ENCODE measurements around the gene NRG2. TPM values are rescaled to one million over a fixed set of nuclear protein-coding genes. Genes with fewer than 3 reads are reported as not detected.

Gene NRG2
- total and polyA plus RNA-seq, 2 of the 4 experiments (the other 2 are of a cell fraction): 0.18 TPM; not detected in 1

DNA sequence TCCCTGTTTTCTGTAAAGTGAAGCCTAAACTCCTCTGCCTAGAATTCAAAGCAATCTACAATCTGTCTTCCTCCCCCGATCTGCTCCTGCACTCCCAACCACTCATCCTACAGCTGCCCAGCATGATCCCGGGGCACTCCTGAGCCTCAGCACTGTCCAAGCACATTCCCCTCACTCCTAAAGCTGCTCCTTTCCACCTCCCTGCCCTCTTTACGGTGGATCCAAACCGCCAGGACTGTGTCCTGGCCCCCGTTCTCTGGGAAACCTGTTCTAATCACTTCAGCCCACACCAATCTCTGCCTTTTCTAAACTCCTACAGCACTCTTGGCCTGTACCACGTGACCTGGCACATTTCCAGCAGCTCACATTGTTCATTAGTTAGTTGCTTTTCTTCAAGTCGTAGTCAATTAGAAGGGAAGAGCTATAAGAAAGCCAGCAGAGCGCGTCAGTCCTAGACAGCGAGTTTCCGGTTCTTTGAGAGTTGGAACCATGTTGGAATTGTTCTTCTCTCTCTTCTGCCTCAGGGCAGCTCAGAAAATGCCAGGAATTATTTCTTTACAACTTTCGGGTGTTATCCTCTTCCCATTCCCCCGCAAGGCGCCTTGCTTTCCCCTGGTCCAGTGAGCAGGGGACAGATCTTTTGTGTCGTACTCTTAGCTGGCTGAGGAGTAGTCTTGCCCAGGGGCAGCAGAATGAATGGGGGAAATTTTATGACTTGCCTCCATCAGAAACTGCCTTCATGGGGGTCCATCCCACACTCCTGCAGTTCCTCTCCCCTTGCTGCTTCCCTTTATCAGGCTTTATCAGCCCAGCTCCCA lies 60.7 kb downstream of the NRG2 start:
- no peak for ATAC-seq (ENCODE audit: low read depth)
- ChIA-PET POLR2A (ENCODE audit: unreplicated experiment) (no interaction called here), CTCF (interaction anchor here (0.7 to 1.0 kb wide), 2 partner anchors 13 to 151 kb away, joined by 3 to 4 read pairs; no protein-coding TSS in a partner anchor)
- Histone ChIP-seq H3K36me3 (ENCODE audit: control insufficient read depth, insufficient read depth, low read length) (no peaks in the 10 kb centered on the region), H4K8ac (ENCODE audit: low read depth in 2 of 2, low read length in 2 of 2) (no peak overlapping the region), H2BK15ac (ENCODE audit: low read depth, low read length) (no peak overlapping the region), H3K14ac (replicated peaks; ENCODE audit: low read depth, low read length) (no peak overlapping the region), H2BK20ac (ENCODE audit: low read depth, low read length) (no peak overlapping the region), H3K56ac (ENCODE audit: extremely low read depth, insufficient read depth, low read length) (no peak overlapping the region), H3K18ac (ENCODE audit: low read depth, low read length) (no peak overlapping the region), H3K79me1 (ENCODE audit: low read depth in 1 of 2, low read length in 2 of 2) (no peaks in the 10 kb centered on the region; a peak in 1 of 4 replicates), H3K27ac (ENCODE audit: insufficient read depth, low read length) (no peak overlapping the region), H2AK9ac (replicated peaks; ENCODE audit: low read depth, low read length, poor library complexity) (no peak overlapping the region), H3K23ac (ENCODE audit: low read depth, low read length) (no peak overlapping the region), H3K4me2 (ENCODE audit: low read depth, low read length) (no peak overlapping the region), H2AFZ (replicated peaks; ENCODE audit: low read length, poor library complexity) (no peak overlapping the region), H3K9me1 (ENCODE audit: insufficient read depth, low read length) (no peaks in the 10 kb centered on the region), H3K4me1 (ENCODE audit: control insufficient read depth, insufficient read depth, low read length) (peaks cover 5% of the 10 kb centered on the region; the same call in 1 of the 2 replicates), H4K20me1 (ENCODE audit: insufficient read depth, low read length) (no peaks in the 10 kb centered on the region), H3K4ac (ENCODE audit: low read depth, low read length) (no peak overlapping the region), H2BK120ac (ENCODE audit: low read depth, low read length) (no peak overlapping the region), H3K9ac (ENCODE audit: low read depth, low read length) (no peak overlapping the region), H4K91ac (ENCODE audit: insufficient read depth, low read depth, low read length) (no peak overlapping the region), H3K27me3 (ENCODE audit: control insufficient read depth, insufficient read depth, low read length) (peaks cover 34% of the 10 kb centered on the region), H2BK5ac (ENCODE audit: low read depth, low read length, poor library complexity, severe bottlenecking) (no peak overlapping the region), H3K9me3 (ENCODE audit: control insufficient read depth, insufficient read depth, low read length) (no peaks in the 10 kb centered on the region), H2AK5ac (ENCODE audit: low read depth, low read length) (no peak overlapping the region), H3K4me3 (ENCODE audit: insufficient read depth, low read depth, low read length) (no peak overlapping the region), H4K5ac (ENCODE audit: low read depth, low read length) (no peak overlapping the region)
- intact Hi-C loops (cut with micrococcal nuclease): no loop called here
- 33% methylated on average over 4 of the region's 15 CpGs; no CpG with 5 or more reads in 1 of the 2 experiments for WGBS, 2 experiments (ENCODE audit: extremely low coverage in 2 of 2, insufficient read length in 1 of 2)
- DNase-seq: peak; percentile 4
- no TSS peak for BruUV-seq (replicated peaks)
- dilution Hi-C loops (cut with HindIII; ENCODE audit: low sequenced_read_pairs, unreplicated experiment): no loop called here
- in situ Hi-C loops (cut with MboI; ENCODE audit: low sequenced_read_pairs): no loop called here
- TF ChIP-seq, protein P1, sequence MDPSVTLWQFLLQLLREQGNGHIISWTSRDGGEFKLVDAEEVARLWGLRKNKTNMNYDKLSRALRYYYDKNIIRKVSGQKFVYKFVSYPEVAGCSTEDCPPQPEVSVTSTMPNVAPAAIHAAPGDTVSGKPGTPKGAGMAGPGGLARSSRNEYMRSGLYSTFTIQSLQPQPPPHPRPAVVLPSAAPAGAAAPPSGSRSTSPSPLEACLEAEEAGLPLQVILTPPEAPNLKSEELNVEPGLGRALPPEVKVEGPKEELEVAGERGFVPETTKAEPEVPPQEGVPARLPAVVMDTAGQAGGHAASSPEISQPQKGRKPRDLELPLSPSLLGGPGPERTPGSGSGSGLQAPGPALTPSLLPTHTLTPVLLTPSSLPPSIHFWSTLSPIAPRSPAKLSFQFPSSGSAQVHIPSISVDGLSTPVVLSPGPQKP (IDR thresholded peaks at IDR 0.05; ENCODE audit: borderline replicate concordance, low read depth, low read length): no peak
- TF ChIP-seq, protein P2, sequence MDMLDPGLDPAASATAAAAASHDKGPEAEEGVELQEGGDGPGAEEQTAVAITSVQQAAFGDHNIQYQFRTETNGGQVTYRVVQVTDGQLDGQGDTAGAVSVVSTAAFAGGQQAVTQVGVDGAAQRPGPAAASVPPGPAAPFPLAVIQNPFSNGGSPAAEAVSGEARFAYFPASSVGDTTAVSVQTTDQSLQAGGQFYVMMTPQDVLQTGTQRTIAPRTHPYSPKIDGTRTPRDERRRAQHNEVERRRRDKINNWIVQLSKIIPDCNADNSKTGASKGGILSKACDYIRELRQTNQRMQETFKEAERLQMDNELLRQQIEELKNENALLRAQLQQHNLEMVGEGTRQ (IDR thresholded peaks at IDR 0.05; ENCODE audit: low read depth, low read length): peak; percentile 60

Data from IMR-90 (cell line).